SK-N-SH (cell line): ENCODE measurements around the gene RFX2.

Experiments
- POLR2AphosphoS5 ChIP-seq: IDR thresholded peaks from 2 replicates; pipeline ENCODE4 v1.6.1; 2012; ENCODE audit warnings: low read depth, low read length
- RAD21 ChIP-seq: IDR thresholded peaks from 2 replicates; pipeline ENCODE4 v1.6.1; 2012; ENCODE audit warnings: mild to moderate bottlenecking, low read length
- TF ChIP-seq, protein P1 (sequence below): IDR thresholded peaks from 2 replicates; pipeline ENCODE4 v1.6.1; 2012; ENCODE audit warnings: mild to moderate bottlenecking, low read depth, low read length, moderate library complexity
- TF ChIP-seq, protein P2 (sequence below): fragments of 200-600 bp; sonication (generic); IDR thresholded peaks from 2 replicates; pipeline ENCODE4 v1.6.1; 2017; ENCODE audit warnings: antibody characterized with exemption, mild to moderate bottlenecking, moderate library complexity

DNA sequence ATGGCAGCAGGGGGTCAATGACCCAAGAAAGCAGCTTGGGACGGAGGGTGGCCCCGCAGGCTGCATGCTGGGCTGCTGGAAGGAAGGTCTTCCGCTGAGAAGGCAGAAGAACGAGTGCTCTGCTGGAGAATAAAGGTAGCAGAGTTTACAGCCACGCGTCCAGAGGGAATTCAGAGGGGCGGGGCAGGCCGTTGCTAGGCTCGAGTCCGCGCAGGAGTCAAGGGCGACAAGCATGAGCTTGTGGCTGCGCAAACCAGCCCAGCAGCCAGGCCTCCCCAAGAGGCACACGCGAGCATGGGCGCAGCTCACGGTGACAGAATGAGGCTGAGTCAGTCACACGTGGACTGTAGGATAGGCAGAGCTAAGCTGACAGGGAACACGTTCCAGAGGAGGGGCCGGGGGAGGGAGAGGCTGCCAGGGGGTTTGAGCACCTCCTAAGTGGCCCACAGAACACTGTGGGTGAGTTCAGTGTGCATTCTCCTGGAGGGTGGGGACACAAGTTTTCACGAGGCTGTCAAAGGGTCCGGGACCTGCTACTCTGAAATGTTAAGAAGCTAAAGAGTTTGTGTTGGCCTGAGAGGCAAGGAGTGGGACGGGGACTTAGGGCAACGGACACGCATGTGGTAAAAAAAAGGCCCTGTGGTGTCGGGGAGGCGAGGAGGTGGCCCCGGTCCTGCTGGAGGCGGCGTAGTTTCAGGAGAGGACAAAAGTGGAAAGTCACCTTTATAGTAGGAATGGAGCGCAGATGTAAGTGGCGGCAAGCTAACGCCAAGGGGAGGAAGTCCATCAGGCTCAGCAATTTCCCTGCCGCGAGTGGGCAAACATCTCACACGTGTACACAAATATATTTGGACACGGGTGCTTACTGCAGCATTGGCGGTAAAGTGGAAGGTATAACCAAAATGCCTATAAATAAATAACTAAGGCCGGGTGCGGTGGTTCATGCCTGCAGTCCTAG is 17.7 kb downstream of the RFX2 start:
- TF ChIP-seq, protein P1, sequence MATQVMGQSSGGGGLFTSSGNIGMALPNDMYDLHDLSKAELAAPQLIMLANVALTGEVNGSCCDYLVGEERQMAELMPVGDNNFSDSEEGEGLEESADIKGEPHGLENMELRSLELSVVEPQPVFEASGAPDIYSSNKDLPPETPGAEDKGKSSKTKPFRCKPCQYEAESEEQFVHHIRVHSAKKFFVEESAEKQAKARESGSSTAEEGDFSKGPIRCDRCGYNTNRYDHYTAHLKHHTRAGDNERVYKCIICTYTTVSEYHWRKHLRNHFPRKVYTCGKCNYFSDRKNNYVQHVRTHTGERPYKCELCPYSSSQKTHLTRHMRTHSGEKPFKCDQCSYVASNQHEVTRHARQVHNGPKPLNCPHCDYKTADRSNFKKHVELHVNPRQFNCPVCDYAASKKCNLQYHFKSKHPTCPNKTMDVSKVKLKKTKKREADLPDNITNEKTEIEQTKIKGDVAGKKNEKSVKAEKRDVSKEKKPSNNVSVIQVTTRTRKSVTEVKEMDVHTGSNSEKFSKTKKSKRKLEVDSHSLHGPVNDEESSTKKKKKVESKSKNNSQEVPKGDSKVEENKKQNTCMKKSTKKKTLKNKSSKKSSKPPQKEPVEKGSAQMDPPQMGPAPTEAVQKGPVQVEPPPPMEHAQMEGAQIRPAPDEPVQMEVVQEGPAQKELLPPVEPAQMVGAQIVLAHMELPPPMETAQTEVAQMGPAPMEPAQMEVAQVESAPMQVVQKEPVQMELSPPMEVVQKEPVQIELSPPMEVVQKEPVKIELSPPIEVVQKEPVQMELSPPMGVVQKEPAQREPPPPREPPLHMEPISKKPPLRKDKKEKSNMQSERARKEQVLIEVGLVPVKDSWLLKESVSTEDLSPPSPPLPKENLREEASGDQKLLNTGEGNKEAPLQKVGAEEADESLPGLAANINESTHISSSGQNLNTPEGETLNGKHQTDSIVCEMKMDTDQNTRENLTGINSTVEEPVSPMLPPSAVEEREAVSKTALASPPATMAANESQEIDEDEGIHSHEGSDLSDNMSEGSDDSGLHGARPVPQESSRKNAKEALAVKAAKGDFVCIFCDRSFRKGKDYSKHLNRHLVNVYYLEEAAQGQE: no peak
- no peak for TF ChIP-seq RAD21
- TF ChIP-seq POLR2AphosphoS5: no peak
- TF ChIP-seq, protein P2, sequence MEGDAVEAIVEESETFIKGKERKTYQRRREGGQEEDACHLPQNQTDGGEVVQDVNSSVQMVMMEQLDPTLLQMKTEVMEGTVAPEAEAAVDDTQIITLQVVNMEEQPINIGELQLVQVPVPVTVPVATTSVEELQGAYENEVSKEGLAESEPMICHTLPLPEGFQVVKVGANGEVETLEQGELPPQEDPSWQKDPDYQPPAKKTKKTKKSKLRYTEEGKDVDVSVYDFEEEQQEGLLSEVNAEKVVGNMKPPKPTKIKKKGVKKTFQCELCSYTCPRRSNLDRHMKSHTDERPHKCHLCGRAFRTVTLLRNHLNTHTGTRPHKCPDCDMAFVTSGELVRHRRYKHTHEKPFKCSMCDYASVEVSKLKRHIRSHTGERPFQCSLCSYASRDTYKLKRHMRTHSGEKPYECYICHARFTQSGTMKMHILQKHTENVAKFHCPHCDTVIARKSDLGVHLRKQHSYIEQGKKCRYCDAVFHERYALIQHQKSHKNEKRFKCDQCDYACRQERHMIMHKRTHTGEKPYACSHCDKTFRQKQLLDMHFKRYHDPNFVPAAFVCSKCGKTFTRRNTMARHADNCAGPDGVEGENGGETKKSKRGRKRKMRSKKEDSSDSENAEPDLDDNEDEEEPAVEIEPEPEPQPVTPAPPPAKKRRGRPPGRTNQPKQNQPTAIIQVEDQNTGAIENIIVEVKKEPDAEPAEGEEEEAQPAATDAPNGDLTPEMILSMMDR: no peak
